Measurements from ENCODE around the gene COPA. TPM values are rescaled to one million over a fixed set of nuclear protein-coding genes. Genes with fewer than 3 reads are reported as not detected.
"Not testable (repeated sequence)": the region's sequence is repeated elsewhere in the genome, so short reads cannot be mapped to it uniquely, and the experiment has no call there.

COPA gene
- total RNA-seq (160 TPM), polyA plus RNA-seq (ENCODE audit: insufficient read depth, low read depth, low replicate concordance) (50.1 TPM)
- long read RNA-seq, donor 1, full-length matches to known transcripts, result 8 of 21 reads
- long read RNA-seq, donor 1, partial matches to known transcripts, result 13 of 21 reads
- long read RNA-seq, donor 1, other reads (novel, unspliced or antisense), result 0 of 21 reads
- long read RNA-seq, donor 2, full-length matches to known transcripts, result 9 of 14 reads
- long read RNA-seq, donor 2, partial matches to known transcripts, result 5 of 14 reads
- long read RNA-seq, donor 2, other reads (novel, unspliced or antisense), result 0 of 14 reads
- long read RNA-seq, donor 3, full-length matches to known transcripts, result 11 of 48 reads
- long read RNA-seq, donor 3, partial matches to known transcripts, result 37 of 48 reads
- long read RNA-seq, donor 3, other reads (novel, unspliced or antisense), result 0 of 48 reads
- long read RNA-seq, donor 4, full-length matches to known transcripts, result 9 of 53 reads
- long read RNA-seq, donor 4, partial matches to known transcripts, result 44 of 53 reads
- long read RNA-seq, donor 4, other reads (novel, unspliced or antisense), result 0 of 53 reads
- long read RNA-seq, donor 5, partial matches to known transcripts, result 8 of 8 reads
- long read RNA-seq, donor 5, other reads (novel, unspliced or antisense), result 0 of 8 reads
- long read RNA-seq, donor 6, full-length matches to known transcripts, result 4 of 4 reads
- long read RNA-seq, donor 6, partial matches to known transcripts, result 0 of 4 reads
- long read RNA-seq, donor 6, other reads (novel, unspliced or antisense), result 0 of 4 reads
- long read RNA-seq, donor 7, full-length matches to known transcripts, result 91 of 125 reads
- long read RNA-seq, donor 7, partial matches to known transcripts, result 16 of 125 reads
- long read RNA-seq, donor 7, other reads (novel, unspliced or antisense), result 18 of 125 reads
- long read RNA-seq, donor 8, full-length matches to known transcripts, result 2 of 10 reads
- long read RNA-seq, donor 8, partial matches to known transcripts, result 8 of 10 reads
- long read RNA-seq, donor 8, other reads (novel, unspliced or antisense), result 0 of 10 reads
- long read RNA-seq, donor 9, full-length matches to known transcripts, result 5 of 116 reads
- long read RNA-seq, donor 9, partial matches to known transcripts, result 106 of 116 reads
- long read RNA-seq, donor 9, other reads (novel, unspliced or antisense), result 5 of 116 reads
- long read RNA-seq, donor 10, full-length matches to known transcripts, result 4 of 17 reads
- long read RNA-seq, donor 10, partial matches to known transcripts, result 13 of 17 reads
- long read RNA-seq, donor 10, other reads (novel, unspliced or antisense), result 0 of 17 reads

GRCh38 chr1:160342953-160343869, at the start of gene COPA, which contains the start of gene NCSTN:
TSS of gene COPA (minus strand) at chr1:160343250. CDS start at chr1:160343170, 80 bp downstream.
TSS of gene NCSTN (plus strand) at chr1:160343383. CDS start at chr1:160343397, 14 bp downstream.
- peaks cover 3 to 19% (median 14%) of the 10 kb centered on the region in 3 donors for H3K36me3 ChIP-seq (ENCODE audit: control insufficient read depth in 2 of 3, insufficient read depth in 3 of 3, low read length in 3 of 3)
- intact Hi-C loops (cut with DNase I), result no loop called here
- no peaks in the 10 kb centered on the region for H3K9me3 ChIP-seq (ENCODE audit: control insufficient read depth in 2 of 3, insufficient read depth in 1 of 3, low read length in 3 of 3)
- TF ChIP-seq CTCF (IDR thresholded peaks at IDR 0.05; ENCODE audit: borderline replicate concordance, extremely low read depth, insufficient read depth), result peak; percentile 7
- peak within 1 kb of the TSS; percentile 96 to 98 (median 97) for H3K4me3 ChIP-seq (ENCODE audit: low read length in 3 of 3)
- FAIRE-seq, result no peak
- peak; percentile 94 to 98 (median 97) for DNase-seq
- H3K27ac ChIP-seq (ENCODE audit: low read depth in 2 of 2, low read length in 2 of 2), result peak within 1 kb of the TSS; percentile 87 to 95
- no peaks in the 10 kb centered on the region for H3K27me3 ChIP-seq (ENCODE audit: control insufficient read depth, insufficient read depth, low read length)
- peak within 1 kb of the TSS; percentile 95 to 99 (median 97) for H3K9ac ChIP-seq (ENCODE audit: low read length in 3 of 3)
- peaks cover 0 to 7% (median 2%) of the 10 kb centered on the region in 3 donors for H3K4me1 ChIP-seq (ENCODE audit: control insufficient read depth in 2 of 3, insufficient read depth in 2 of 3, low read depth in 1 of 3, low read length in 3 of 3)

- H3K9me3 ChIP-seq (ENCODE audit: control insufficient read depth in 2 of 3, insufficient read depth in 1 of 3, low read length in 3 of 3); H3K27ac ChIP-seq (ENCODE audit: low read depth in 2 of 2, low read length in 2 of 2); intact Hi-C loops (cut with DNase I); DNase-seq; H3K9ac ChIP-seq (ENCODE audit: low read length in 3 of 3); H3K4me1 ChIP-seq (ENCODE audit: control insufficient read depth in 2 of 3, insufficient read depth in 2 of 3, low read depth in 1 of 3, low read length in 3 of 3); H3K4me3 ChIP-seq (ENCODE audit: low read length in 3 of 3); H3K27me3 ChIP-seq (ENCODE audit: control insufficient read depth, insufficient read depth, low read length); H3K36me3 ChIP-seq (ENCODE audit: control insufficient read depth in 2 of 3, insufficient read depth in 3 of 3, low read length in 3 of 3); FAIRE-seq: not testable (repeated sequence)
Measured at GRCh38 chr1:160388406-160388805, 45.4 kb upstream of the COPA start.

- not testable (repeated sequence) for DNase-seq
Measured at GRCh38 chr1:160384812-160385211, 41.8 kb upstream of the COPA start.

More at GRCh38 chr1:160384812-160385211, 41.8 kb upstream of the COPA start:
- H3K9me3 ChIP-seq (ENCODE audit: control insufficient read depth in 2 of 3, insufficient read depth in 1 of 3, low read length in 3 of 3); H3K27ac ChIP-seq (ENCODE audit: low read depth in 2 of 2, low read length in 2 of 2); H3K27me3 ChIP-seq (ENCODE audit: control insufficient read depth, insufficient read depth, low read length); intact Hi-C loops (cut with DNase I); H3K4me3 ChIP-seq (ENCODE audit: low read length in 3 of 3); FAIRE-seq; H3K36me3 ChIP-seq (ENCODE audit: control insufficient read depth in 2 of 3, insufficient read depth in 3 of 3, low read length in 3 of 3); H3K4me1 ChIP-seq (ENCODE audit: control insufficient read depth in 2 of 3, insufficient read depth in 2 of 3, low read depth in 1 of 3, low read length in 3 of 3); H3K9ac ChIP-seq (ENCODE audit: low read length in 3 of 3): not testable (repeated sequence)
